ENCODE results near the gene PRLR. TPM values are rescaled to one million over a fixed set of nuclear protein-coding genes. Genes with fewer than 3 reads are reported as not detected.
A peak's percentile ranks its signal among the peaks of the same experiment; 100 is the strongest.

Gene PRLR
- total RNA-seq, 1 experiment from 2014 or later: 0.59 TPM

DNA sequence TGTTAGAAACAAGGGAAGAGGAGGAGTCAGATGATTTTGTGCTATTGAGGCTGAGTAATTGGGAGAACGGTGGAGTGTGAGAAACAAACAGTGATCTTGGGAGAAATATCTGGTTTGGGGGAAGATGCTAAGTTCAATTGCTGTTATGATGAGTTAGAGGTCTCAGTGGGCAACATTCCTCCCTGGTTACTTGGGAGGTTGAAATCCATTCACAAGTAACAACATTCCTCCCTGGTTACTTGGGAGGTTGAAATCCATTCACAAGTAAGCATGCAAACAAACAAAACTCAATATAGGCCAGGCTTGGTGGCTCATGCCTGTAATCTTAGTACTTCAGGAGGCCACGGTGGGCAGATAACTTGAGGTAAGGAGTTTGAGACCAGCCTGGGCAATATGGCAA, 221.3 kb downstream of the PRLR start:
- Mint-ChIP-seq H3K27ac (ENCODE audit: unreplicated experiment) (no peak overlapping the region), H3K4me3 (ENCODE audit: low read depth, unreplicated experiment) (no peak overlapping the region), H3K36me3 (ENCODE audit: insufficient read depth, unreplicated experiment) (no peaks in the 10 kb centered on the region), H3K27me3 (ENCODE audit: unreplicated experiment) (peaks cover 54% of the 10 kb centered on the region), H3K9me3 (ENCODE audit: low read depth, unreplicated experiment) (no peaks in the 10 kb centered on the region), H3K4me1 (ENCODE audit: low read depth, unreplicated experiment) (no peaks in the 10 kb centered on the region)
- no TSS peak for BruUV-seq (replicated peaks)
- intact Hi-C loops (cut with micrococcal nuclease; ENCODE audit: unreplicated experiment): no loop called here
- TF ChIP-seq, protein P1, sequence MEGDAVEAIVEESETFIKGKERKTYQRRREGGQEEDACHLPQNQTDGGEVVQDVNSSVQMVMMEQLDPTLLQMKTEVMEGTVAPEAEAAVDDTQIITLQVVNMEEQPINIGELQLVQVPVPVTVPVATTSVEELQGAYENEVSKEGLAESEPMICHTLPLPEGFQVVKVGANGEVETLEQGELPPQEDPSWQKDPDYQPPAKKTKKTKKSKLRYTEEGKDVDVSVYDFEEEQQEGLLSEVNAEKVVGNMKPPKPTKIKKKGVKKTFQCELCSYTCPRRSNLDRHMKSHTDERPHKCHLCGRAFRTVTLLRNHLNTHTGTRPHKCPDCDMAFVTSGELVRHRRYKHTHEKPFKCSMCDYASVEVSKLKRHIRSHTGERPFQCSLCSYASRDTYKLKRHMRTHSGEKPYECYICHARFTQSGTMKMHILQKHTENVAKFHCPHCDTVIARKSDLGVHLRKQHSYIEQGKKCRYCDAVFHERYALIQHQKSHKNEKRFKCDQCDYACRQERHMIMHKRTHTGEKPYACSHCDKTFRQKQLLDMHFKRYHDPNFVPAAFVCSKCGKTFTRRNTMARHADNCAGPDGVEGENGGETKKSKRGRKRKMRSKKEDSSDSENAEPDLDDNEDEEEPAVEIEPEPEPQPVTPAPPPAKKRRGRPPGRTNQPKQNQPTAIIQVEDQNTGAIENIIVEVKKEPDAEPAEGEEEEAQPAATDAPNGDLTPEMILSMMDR (IDR thresholded peaks at IDR 0.05; ENCODE audit: unreplicated experiment): no peak
- CTCF ChIA-PET: no interaction called here
- DNase-seq: no peak

DNA sequence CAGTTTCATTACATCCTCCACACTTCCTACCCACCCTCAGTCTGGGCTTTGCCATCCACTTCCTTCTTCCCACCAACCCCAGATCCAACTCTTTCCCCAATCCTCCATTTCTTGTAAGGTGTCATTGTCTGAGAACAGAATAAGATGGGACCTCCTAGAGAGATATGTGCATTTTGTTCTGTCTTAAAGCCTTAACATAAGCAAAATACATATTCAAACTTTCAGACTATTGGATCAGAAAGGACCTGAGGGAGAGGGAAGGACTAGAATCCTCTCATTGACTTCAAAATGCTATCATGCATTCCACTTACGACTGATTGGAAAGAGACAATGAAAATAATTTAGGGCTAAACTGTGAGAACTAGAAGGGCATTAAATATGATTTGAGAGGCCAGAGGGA, 225.5 kb downstream of the PRLR start:
- DNase-seq: no peak
- Mint-ChIP-seq H3K27ac (ENCODE audit: unreplicated experiment) (no peak overlapping the region), H3K9me3 (ENCODE audit: low read depth, unreplicated experiment) (no peaks in the 10 kb centered on the region), H3K4me1 (ENCODE audit: low read depth, unreplicated experiment) (peaks cover 8% of the 10 kb centered on the region), H3K36me3 (ENCODE audit: insufficient read depth, unreplicated experiment) (no peaks in the 10 kb centered on the region), H3K4me3 (ENCODE audit: low read depth, unreplicated experiment) (no peak overlapping the region), H3K27me3 (ENCODE audit: unreplicated experiment) (peaks cover 61% of the 10 kb centered on the region)
- intact Hi-C loops (cut with micrococcal nuclease; ENCODE audit: unreplicated experiment): loop anchor here (5.0 kb wide), 1 partner anchor 517 kb away; no protein-coding TSS in a partner anchor
- no TSS peak for BruUV-seq (replicated peaks)
- TF ChIP-seq, protein P1 (IDR thresholded peaks at IDR 0.05; ENCODE audit: unreplicated experiment): no peak
- CTCF ChIA-PET: interaction anchor here (0.8 to 2.2 kb wide), 2 partner anchors 46 to 988 kb away, joined by 3 to 20 read pairs; no protein-coding TSS in a partner anchor

- H3K27ac Mint-ChIP-seq (ENCODE audit: unreplicated experiment): no peak overlapping the region
- no TSS peak for BruUV-seq (replicated peaks)
- DNase-seq: no peak
- no peaks in the 10 kb centered on the region for H3K9me3 Mint-ChIP-seq (ENCODE audit: low read depth, unreplicated experiment)
- H3K4me1 Mint-ChIP-seq (ENCODE audit: low read depth, unreplicated experiment): peaks cover 8% of the 10 kb centered on the region
- no peaks in the 10 kb centered on the region for H3K36me3 Mint-ChIP-seq (ENCODE audit: insufficient read depth, unreplicated experiment)
- no peak overlapping the region for H3K4me3 Mint-ChIP-seq (ENCODE audit: low read depth, unreplicated experiment)
- intact Hi-C loops (cut with micrococcal nuclease; ENCODE audit: unreplicated experiment): loop anchor here (5.0 kb wide), 1 partner anchor 517 kb away; no protein-coding TSS in a partner anchor
- CTCF ChIA-PET: interaction anchor here (1.2 to 2.2 kb wide), 2 partner anchors 8 to 46 kb away, joined by 3 to 20 read pairs; no protein-coding TSS in a partner anchor
- peaks cover 61% of the 10 kb centered on the region for H3K27me3 Mint-ChIP-seq (ENCODE audit: unreplicated experiment)
- TF ChIP-seq, protein P1 (IDR thresholded peaks at IDR 0.05; ENCODE audit: unreplicated experiment): no peak
These were observed 226.1 kb downstream of the PRLR start for GRCh38 chr5:35004200-35004599.

DNA sequence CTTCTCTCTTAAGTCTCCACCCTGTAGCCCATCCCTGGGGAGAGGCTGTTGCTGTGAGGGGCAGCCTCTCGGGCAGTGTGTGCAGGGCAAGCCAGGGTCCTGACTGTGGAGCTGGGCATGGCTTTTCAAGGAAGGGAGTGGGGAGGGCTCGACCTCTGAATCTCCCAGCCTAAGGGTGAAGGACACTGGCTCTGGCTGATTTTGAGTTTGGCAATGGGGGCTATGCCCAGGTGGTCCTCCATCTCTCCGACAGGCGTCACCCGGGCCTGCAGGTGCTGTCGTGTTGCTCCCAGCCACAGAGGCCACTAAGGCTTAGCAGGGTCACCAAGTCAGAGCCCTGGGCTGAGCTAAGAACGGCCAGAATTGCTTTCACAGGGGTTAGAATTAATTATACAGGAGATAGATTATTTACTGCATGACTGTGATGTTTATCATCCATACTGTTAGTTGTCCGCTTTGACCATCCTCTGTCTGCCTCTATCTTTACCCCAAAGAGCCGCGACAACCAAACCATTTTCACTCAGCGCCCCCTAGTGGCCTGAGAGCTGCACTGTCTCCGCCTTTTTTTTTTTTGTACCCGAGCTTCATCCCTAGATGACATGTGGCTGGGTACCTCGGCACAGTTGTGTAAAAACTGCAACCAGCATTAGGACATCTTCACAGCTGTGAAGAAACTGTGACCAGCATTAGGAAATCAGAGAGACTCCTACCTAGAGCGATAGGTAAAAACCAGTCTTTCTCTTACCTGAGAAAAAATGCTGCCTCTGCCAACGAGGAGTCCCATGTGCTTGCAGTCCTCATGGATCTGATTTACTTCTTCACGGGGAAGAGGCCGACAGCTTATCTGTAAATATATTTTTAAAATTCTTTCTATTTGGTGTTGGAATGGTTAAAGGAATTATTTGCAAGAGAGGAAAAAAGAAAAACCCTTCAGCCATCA, 227.0 kb downstream of the PRLR start:
- H3K4me1 Mint-ChIP-seq (ENCODE audit: low read depth, unreplicated experiment): peaks cover 8% of the 10 kb centered on the region
- intact Hi-C loops (cut with micrococcal nuclease; ENCODE audit: unreplicated experiment): loop anchor here (1.0 to 5.0 kb wide), 3 partner anchors 45 to 528 kb away; no protein-coding TSS in a partner anchor
- no peak overlapping the region for H3K4me3 Mint-ChIP-seq (ENCODE audit: low read depth, unreplicated experiment)
- H3K27me3 Mint-ChIP-seq (ENCODE audit: unreplicated experiment): peaks cover 61% of the 10 kb centered on the region
- H3K36me3 Mint-ChIP-seq (ENCODE audit: insufficient read depth, unreplicated experiment): no peaks in the 10 kb centered on the region
- H3K27ac Mint-ChIP-seq (ENCODE audit: unreplicated experiment): no peak overlapping the region
- BruUV-seq (replicated peaks): no TSS peak
- peak; percentile 78 for DNase-seq
- CTCF ChIA-PET: interaction anchor here (0.6 to 2.2 kb wide), 8 partner anchors 9 to 529 kb away, joined by 3 to 20 read pairs (median 4); partner anchors contain the start of genes BRIX1 and RAD1
- H3K9me3 Mint-ChIP-seq (ENCODE audit: low read depth, unreplicated experiment): no peaks in the 10 kb centered on the region
- TF ChIP-seq, protein P1 (IDR thresholded peaks at IDR 0.05; ENCODE audit: unreplicated experiment): peak; percentile 74

Measured in Calu3 (cell line).